Fibroblast of skin of back (primary cell): ENCODE measurements around the gene EPB41L3.

ENCODE experiments used
- DNase-seq: peaks from one replicate; pipeline ENCODE4 v3.0.0-alpha.2; 2013

Gene EPB41L3

DNA sequence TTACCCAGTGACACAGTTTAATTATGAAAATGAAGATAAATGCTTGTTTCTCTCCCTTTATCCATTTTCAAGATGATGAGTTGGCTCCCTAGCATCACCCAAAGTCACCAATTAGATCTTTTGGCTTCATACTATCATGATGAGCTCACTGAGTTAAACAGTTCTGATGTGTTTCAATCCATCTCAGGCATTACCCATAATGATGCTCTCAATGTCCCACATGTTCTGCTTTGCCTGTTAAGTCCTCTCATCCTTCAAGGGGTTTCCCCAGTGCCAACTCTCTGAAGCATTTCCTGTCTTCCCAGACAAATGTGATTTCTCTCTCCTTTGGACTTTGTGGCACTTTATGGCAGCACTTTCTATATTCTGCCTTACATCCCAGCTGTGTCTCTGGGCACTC lies 92.6 kb downstream of the EPB41L3 start:
- DNase-seq: no peak

- no peak for DNase-seq
Observed at GRCh38 chr18:5449858-5450509, 93.8 kb downstream of the EPB41L3 start.

DNA sequence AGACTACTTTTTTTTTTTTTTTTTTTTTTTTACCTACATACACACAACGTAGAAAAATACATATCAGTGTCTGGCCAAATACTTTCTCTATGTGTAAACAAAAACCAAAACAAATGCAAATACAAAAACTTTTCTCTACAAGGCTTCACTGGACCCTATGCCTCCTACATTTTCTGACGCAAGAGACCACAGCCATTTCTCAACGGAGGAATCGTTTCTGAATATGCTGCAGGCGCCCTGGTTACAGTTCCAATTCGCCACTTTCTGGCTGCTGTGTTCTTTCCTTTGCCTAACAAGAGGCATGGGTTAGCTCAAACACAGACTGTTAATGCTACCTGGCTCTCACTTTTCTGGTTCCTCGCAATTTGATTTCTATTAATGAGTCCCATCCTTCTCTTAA lies 96.4 kb downstream of the EPB41L3 start:
- DNase-seq: no peak

DNA sequence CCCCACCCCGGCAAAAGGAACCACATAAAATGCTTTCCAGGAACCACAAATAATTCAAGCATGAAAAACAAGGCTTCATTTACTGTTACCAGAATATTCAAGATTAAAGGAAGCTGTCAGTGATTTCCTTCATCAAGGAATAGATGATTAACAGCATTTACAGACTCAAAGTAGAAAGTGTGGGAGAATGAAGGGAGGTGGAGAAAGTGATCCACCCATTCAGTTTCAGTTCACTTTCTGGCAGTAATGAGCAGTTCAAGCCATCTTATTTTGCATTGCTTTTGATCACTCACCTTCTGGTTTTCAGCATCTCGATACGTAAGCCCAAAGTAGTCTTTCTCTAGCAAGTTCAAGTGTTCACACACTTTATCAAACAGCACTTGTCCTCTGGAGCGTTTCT lies 99.0 kb downstream of the EPB41L3 start:
- DNase-seq: no peak

GRCh38 chr18:5444269-5444668 lies 99.5 kb downstream of the EPB41L3 start:
- no peak for DNase-seq

DNA sequence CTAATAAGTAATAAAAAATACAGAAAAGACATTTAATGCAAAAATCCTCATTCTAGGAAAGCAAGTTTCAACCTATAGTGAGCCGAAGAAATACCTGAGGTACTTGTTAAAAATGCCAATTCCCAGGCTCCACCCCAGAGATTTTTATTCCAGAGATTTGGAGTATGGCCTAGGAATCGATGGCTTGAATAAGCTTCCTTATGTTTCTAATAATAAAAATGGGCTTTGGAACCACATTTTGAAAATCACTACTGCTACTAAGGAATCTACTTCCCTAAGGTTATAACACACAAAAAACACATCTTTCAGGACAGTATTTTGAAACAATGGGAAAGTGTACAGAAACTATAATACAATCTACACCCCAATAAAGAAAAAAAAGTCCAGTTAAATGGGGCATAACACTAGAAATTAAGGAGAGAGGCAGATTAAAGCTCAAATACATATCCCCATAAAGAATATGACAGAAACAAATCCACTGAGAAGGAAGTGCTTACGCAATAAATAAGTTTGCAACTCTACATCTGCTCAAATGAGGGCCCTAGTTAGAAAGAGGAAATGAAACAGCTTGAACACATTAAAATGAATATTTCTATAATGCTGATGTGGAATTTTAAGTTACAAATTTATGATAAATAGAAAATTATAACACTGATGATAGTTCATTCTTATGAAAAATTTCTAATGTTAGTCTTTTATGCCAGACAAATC lies 103.7 kb downstream of the EPB41L3 start:
- no peak for DNase-seq

GRCh38 chr18:5434425-5434824 lies 109.4 kb downstream of the EPB41L3 start:
- no peak for DNase-seq

GRCh38 chr18:5431836-5432575 lies 111.8 kb downstream of the EPB41L3 start:
- DNase-seq: no peak

- no peak for DNase-seq
Observed at GRCh38 chr18:5430131-5430530, 113.7 kb downstream of the EPB41L3 start.

DNA sequence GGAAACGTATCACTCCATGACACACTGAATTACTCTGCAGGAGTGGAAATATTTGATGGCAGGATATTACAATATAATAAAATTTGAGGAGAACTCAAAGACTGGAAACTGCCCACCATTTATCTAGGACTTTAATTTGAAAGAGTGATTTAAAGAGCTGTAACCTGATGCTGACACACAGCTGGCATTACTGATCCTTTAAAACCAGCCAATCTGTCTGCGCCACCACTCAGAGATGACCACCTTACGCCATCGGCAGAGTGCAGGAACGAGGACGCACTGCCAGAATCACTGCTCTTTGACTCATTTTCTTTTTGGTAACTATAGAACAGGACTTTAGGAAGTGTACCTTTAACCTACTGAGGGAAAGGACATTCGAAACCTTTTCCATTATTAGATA lies 114.1 kb downstream of the EPB41L3 start:
- DNase-seq: no peak

DNA sequence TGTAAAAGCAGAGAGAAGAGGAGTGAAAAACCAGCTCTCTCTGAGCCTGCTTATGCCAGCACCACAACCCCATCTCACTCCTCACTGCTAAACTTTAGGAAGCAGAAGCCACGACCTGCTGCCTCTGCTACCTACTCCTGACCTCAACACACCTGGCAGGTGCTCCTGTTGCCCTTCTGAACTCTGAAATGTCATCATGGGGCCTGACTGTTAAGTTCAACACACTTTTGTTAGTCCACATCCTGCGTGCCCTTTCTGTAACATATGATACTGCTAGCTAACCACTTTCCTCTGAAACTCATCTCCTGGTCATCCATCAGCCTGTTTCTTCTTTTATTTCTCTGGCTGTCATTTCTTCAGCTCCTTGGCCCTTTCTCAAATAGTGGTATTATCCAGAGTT lies 118.1 kb downstream of the EPB41L3 start:
- DNase-seq: no peak

DNA sequence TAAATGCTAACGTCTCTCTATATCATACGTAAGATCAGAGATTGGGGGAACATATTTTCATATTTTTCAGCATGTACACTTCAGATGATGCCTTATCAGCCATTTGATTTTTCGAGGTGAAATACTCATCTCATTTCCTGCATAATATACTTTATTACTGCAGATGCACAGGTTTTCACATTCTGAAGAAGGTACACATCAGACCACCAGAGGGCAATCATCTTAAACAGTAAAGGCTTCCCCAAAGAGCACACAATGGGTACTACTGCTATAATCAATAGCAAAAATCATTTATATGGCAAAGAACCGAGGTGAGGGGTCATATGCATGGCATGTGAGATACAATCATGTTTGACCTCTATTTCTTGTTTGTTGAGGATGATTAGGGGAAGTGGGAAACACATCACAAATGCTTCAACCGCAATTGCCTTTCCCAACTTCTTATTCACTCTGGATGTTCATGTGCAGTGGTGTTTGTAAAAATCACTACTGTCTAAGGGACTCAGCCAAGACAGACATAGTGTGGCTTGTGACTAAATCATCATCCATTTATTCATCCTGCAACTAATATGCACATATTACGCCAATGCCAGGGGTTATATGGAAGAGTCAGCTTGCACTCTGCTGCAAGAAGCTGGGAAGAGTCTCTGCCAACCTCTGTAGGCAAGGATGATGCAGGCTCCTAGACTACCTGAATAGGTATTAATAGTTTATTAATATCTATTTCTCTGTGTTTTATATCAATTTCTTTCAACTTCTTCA lies 118.7 kb downstream of the EPB41L3 start:
- DNase-seq: peak; percentile 35

- no peak for DNase-seq
Observed at GRCh38 chr18:5422626-5423025, 121.2 kb downstream of the EPB41L3 start.

DNA sequence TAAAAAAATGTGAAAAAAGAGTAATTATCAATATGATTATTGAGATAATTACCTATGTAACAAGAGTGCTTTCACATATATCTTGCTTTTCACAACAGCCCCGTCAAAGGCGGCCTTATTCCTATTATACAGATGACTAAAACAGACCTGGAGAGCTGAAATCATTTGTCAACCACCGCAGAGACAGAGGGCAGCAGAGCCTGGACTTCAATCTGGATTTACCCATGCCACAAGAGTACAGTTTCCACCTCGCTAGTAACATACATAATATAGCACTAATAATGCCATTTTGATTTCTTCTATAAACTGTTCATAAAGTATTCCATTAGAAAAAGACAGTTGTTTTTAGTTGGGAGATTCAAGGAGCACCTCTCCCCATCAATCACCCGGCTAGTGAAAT lies 121.8 kb downstream of the EPB41L3 start:
- no peak for DNase-seq

DNA sequence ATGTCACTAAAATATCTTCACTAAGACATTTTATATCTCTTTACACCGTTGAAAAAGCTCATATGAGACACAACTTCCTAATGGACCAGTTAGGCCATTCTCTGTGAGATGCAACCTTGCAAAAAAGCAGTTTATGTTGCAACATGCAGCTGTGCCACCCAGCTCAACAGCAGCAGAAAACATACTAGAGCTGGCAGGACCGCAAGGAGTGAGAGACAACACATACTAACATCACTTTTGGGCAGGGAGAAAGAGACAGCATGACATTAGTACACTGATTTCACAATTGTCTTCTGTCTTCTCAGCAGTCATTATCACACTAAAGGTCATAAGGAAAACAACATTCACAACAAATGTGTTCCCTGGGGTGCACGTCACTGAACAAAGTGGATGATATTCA lies 122.9 kb downstream of the EPB41L3 start:
- no peak for DNase-seq

- DNase-seq: no peak
Observed at GRCh38 chr18:5419601-5420000, 124.2 kb downstream of the EPB41L3 start.

DNA sequence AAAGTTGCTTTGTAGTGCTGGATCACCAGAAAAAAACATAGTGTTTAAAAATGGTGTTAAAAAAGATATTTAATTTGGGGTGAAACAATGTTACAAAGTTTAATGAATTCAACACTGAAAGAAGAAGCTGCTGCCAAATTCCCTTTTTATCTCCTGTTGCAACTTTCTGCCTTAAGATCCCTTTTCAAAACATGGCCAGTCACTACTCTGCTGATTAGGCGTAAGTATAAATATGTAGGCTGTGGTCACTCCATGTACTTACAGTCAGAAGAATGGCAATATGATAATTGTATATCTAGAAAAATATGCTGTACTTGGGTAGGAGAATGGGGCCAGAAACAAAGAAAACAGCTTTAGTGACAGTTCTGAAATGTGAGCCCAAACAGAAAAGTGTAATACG lies 124.8 kb downstream of the EPB41L3 start:
- no peak for DNase-seq

GRCh38 chr18:5417342-5417741 lies 126.5 kb downstream of the EPB41L3 start:
- DNase-seq: no peak

- no peak for DNase-seq
Observed at GRCh38 chr18:5416112-5416511, 127.7 kb downstream of the EPB41L3 start.

GRCh38 chr18:5415665-5416064 lies 128.1 kb downstream of the EPB41L3 start:
- DNase-seq: no peak

DNA sequence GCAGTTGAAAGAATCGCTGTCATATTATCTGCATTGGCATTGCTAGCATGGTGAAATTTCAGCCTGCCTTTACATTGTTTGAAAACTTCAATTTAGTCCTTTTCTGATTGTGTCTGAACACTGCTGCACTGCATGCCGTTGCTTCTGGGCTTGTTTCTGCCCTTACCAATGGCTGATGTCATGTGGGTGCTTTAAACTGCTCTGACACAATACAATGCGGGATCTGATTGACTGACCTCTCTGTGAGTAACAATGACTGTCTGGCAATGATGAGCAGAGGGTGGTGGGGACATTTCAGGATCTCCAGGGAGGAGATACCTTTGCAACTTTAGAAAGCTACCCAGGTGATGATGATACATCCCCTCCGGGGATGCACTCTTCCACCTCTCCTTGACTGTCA lies 128.8 kb downstream of the EPB41L3 start:
- no peak for DNase-seq

DNA sequence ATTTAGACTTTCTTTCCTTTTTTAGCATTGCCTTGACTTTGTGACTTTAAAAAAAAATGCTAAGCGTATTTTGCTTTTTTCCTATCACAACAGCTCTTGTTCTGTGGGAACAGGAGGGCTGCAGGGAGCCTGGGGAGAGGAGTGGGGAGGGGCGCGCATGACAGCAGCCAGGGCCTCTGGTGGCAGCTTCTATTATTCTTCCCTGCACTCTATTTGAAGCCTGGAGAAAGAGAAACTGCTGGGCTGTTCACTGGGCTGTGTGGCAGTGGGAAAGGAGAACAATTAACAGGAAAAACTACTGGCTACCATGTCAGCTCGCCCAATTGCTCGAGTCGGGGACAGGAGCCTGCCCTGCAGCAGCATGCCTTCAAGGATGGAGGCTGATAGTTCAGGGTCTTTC lies 129.3 kb downstream of the EPB41L3 start:
- DNase-seq: no peak

DNA sequence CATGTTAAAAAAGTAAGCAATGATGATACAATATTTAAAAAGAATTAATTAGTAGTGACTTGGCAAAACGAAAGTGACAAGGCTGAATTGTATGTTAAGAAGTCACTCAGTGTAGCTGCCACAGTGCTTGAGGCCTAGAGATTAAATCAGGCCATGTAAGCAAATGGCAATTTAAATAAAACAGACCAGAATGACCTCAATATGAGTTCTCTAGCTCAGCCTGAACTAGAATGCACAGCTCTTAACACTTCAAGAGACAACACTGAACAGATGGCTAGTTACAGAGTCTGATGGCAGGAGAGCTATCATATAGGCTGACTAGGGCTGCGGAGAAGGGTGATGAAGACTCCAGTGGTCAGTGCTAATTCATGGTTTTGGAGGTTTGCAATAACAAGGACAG lies 130.3 kb downstream of the EPB41L3 start:
- DNase-seq: no peak
